ENCODE data around the gene DMRT1.

DMRT1 gene

DNA sequence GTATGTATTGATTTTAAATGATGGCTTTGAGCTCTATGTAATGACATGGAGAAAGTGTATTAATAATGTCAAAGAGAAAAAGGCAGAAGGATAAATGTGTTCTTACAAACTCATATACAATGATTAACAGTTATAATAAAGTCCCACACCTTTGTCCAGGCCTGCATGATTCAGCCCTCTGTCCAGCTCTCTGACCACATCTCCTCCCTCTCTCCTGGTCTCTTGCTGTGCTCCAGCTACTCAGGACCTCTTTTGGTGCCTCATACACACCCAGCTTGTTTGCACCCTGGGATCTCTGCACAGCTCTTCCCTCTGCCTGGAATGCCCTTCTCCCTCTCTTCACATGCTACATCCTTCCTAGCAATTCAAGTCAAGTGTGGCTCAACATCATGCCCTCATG, 37.5 kb upstream of the DMRT1 start:
- TF ChIP-seq ZFX (IDR thresholded peaks at IDR 0.05), result no peak
- TF ChIP-seq, protein P1, sequence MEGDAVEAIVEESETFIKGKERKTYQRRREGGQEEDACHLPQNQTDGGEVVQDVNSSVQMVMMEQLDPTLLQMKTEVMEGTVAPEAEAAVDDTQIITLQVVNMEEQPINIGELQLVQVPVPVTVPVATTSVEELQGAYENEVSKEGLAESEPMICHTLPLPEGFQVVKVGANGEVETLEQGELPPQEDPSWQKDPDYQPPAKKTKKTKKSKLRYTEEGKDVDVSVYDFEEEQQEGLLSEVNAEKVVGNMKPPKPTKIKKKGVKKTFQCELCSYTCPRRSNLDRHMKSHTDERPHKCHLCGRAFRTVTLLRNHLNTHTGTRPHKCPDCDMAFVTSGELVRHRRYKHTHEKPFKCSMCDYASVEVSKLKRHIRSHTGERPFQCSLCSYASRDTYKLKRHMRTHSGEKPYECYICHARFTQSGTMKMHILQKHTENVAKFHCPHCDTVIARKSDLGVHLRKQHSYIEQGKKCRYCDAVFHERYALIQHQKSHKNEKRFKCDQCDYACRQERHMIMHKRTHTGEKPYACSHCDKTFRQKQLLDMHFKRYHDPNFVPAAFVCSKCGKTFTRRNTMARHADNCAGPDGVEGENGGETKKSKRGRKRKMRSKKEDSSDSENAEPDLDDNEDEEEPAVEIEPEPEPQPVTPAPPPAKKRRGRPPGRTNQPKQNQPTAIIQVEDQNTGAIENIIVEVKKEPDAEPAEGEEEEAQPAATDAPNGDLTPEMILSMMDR (conservative IDR thresholded peaks at IDR 0.05), result no peak
- no peak overlapping the region for H3K27ac ChIP-seq

DNA sequence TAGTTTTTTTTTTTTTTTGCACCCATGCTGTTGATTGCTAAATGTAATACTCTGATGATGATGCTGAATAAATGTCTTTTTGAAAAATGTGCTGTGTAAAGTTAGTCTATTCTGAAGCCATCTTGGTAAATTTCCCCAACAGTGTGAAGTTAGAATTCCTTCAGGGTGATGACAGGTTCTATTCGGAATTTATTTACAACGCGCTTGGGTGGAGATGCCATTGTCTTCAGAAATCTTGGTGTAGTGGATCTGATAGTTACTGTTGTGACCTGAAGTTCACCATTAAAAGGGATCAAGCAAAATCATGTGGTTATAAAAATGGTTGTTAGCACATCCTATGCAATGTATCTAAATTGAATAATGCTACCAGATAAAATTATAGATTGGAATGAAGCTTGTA, 36.3 kb upstream of the DMRT1 start:
- no peak for TF ChIP-seq ZFX (IDR thresholded peaks at IDR 0.05)
- H3K27ac ChIP-seq, result no peak overlapping the region

DNA sequence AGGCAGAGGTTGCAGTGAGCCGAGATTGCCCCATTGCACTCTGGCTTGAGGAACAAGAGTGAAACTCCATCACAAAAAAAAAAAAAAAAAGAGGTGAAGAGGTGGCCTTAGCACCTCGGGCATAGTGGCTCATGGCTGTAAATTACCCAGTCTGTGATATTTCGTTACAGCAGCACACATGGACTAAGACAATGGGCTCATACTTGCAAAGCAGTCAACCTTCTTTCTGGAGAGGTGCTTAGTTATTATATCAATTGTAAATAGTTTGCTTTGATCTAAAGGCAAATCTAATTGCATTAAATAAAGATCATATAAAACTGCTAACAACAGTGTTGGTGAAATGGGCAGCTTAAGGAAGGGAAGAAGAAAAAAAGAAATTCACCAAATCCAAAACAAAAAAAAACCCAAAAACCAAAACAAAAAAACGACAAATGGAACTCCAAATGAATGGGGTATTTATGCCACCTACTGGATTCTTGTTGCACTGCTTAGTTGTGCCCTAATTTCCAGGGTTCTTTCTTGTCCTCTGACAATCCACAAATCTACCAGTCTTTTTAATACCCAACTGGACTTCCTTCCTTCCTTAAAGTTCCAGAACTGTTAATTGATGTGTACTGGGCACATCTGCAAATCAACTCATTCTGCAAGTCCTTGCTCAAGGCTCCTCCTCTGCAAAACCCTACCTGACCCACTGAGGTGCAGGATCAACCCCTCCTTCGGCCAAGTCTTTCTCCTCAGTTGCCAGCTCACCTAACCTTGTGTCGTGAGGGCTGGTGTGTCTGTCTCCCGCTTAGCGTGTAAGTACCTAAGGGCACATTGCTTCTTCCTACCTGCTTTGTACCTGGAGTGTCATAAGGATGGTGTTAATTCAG, 35.0 kb upstream of the DMRT1 start:
- no peak for TF ChIP-seq ZFX (IDR thresholded peaks at IDR 0.05)
- TF ChIP-seq, protein P1 (conservative IDR thresholded peaks at IDR 0.05), result peak; percentile 83
- H3K27ac ChIP-seq, result no peak overlapping the region

DNA sequence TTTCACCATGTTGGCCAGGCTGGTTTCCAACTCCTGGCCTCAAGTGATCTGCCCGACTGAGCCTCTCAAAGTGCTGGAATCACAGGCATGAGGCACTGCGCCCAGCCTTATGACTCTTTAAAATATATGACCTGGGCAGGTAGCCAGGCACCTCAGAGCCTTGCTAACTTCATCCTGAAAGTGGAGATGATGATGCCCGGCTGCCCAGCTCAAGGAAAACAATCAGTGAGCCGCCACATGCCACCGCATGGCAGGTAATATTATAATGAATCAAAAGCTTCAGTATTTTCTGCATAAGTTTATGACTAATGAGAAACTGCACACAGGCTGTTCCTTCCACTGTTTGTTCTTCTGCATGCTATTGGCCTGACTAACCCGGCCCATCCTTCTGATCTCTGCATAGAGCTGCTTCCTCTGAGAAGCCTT, 30.4 kb upstream of the DMRT1 start:
- no peak overlapping the region for H3K27ac ChIP-seq
- no peak for TF ChIP-seq ZFX (IDR thresholded peaks at IDR 0.05)
- TF ChIP-seq, protein P1 (conservative IDR thresholded peaks at IDR 0.05), result no peak

DNA sequence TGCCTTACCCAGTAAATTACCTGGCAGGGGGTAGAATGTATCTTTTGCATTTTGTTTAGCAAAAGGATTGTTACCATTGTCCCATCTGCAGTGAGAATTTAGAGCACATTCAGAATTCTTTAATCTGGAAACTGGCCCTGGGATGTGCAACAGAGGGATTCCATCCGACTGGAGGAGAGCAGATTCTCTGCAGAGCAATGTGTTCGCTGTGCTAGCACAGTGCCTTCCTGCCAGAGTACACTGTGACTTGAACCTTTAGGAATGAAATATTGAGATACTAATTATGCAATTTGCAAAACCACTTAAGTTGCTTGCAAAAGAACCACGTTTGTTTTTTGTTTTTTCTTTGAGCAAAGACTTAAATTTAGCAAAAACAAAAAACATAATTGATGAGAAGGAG, 22.5 kb upstream of the DMRT1 start:
- H3K27ac ChIP-seq, result no peak overlapping the region
- no peak for TF ChIP-seq ZFX (IDR thresholded peaks at IDR 0.05)
- TF ChIP-seq, protein P1 (conservative IDR thresholded peaks at IDR 0.05), result no peak

DNA sequence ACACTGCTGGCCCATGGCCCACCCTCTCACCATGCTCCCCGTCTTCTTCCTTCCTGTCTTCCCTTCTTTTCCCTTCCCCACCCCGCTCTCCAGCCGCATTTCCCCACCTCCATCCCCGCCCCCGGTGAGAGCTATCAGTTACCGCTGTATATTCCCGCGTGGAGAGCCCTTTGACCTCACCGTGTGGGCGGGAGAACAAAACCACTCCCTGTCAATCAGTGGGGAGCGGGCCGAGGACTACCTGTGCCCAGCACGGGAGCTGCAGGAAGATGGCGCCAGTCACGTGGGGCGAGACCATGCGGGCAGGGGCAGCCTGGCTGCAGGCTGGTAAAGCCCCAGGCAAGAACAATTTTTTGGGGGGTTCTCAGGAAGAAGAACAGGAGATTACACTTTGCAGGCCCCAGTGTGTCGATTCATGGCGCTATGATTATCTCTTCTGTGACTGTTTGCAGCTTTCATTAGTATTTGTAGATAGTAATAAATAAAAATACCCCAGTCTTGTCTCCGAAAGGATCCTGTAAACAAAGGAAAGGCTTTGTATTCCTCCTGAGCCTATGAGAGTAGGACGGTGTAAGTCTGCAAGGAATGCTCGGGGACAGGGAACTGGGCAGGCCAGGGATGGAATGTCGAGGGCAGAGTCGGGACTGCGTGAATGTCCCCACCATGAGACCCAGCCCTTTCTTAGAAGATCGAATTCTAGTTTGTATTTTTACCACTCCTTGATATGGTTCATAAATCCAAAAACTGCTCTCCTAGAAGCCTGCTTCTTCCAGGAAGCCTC, 14.8 kb upstream of the DMRT1 start:
- TF ChIP-seq, protein P1 (conservative IDR thresholded peaks at IDR 0.05), result no peak
- no peak for TF ChIP-seq ZFX (IDR thresholded peaks at IDR 0.05)

DNA sequence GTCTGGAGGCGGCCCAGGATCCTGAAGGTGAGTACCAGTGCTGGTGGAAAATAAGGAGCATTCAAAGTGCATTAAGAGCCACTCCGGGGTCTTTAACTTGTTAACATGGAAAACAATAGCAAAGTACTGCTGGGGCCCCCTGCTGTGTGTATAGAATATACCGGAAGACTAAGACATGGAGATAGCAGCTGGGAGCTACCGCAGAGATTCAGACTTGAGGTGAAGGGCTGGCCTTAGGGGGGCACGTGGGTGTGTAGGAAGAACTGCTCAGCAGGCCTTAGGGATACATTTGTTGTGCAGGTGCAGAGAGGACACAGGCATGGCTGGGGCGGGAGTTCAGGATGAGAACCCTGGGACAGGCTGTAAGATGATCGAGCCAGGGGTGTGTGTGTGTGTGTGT, 1.2 kb upstream of the DMRT1 start:
- TF ChIP-seq, protein P1 (conservative IDR thresholded peaks at IDR 0.05), result no peak
- TF ChIP-seq ZFX (IDR thresholded peaks at IDR 0.05), result no peak
- no peak overlapping the region for H3K27ac ChIP-seq

More for the DNA sequence above, 14.8 kb upstream of the DMRT1 start:
- no peak overlapping the region for H3K27ac ChIP-seq
